Measurements from ENCODE around the gene ESF1. TPM values are rescaled to one million over a fixed set of nuclear protein-coding genes. Genes with fewer than 3 reads are reported as not detected.

ESF1 gene
- total RNA-seq, 1 experiment from 2014 or later = 36.9 TPM

DNA sequence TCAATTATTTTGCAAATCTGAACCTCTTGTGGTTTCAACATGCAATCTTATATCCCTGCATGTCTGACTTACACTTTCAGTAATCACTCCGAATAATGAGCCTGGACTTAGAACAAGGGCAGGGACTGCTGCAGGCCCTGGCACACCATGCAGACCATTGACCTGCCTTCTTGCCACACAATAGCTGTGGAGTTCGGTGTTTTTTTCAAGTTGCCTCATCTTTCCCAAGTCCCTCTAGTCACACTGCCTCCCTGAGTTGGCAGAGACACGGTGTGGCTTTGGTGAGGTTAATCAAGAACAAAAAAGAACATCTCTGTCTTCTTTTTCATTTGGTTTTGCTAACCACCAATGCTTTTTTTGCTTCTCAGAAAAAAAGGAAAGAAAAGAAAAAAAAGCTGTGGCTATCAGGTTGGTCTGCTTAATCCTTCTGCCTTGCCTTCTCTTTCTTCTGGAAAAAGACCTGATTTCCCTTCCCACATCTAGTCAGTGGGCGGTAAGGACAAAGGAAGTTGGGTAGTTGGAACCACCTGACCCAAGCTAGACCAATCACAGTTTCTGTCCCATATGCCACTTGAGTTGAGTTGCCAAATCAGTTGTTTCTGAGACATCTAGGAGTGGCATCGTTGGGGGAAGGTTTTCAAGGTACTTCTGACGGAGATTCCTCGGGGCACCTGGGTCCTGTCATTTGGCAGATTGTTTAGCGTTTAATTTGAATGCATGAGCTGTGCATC is 90.1 kb downstream of the ESF1 start:
- Histone ChIP-seq H2BK20ac (ENCODE audit: low read depth, low read length, poor library complexity, severe bottlenecking) (no peak overlapping the region), H3K4me2 (ENCODE audit: insufficient read depth, insufficient read length, low read length) (no peak overlapping the region), H3K9ac (ENCODE audit: extremely low read depth, insufficient read length, low read length) (no peak overlapping the region), H3K79me1 (ENCODE audit: insufficient read depth, low read depth, low read length, poor library complexity, severe bottlenecking) (no peaks in the 10 kb centered on the region), H3T11ph (ENCODE audit: low read length) (no peak overlapping the region), H2BK5ac (ENCODE audit: insufficient read length, low read length) (no peak overlapping the region), H2AFZ (ENCODE audit: low read length) (no peak overlapping the region), H3K18ac (ENCODE audit: insufficient read length, low read depth, low read length) (no peak overlapping the region), H3K23me2 (ENCODE audit: insufficient read length, low read depth, low read length, poor library complexity, severe bottlenecking) (no peaks in the 10 kb centered on the region), H2BK120ac (ENCODE audit: low read depth, low read length, poor library complexity, severe bottlenecking) (no peak overlapping the region), H2AK5ac (ENCODE audit: insufficient read length, low read length) (no peak overlapping the region), H3K4ac (ENCODE audit: low read depth, low read length) (no peak overlapping the region), H4K8ac (replicated peaks; ENCODE audit: insufficient read length, low read depth, low read length) (no peak overlapping the region), H3K27ac (ENCODE audit: insufficient read length, low read depth, low read length) (no peak overlapping the region), H2BK15ac (ENCODE audit: low read depth, low read length) (no peak overlapping the region), H3K56ac (ENCODE audit: insufficient read length, low read depth, low read length) (no peak overlapping the region), H3K27me3 (ENCODE audit: insufficient read depth, low read length) (no peaks in the 10 kb centered on the region), H3K23ac (ENCODE audit: insufficient read length, low read depth, low read length) (no peak overlapping the region), H2BK12ac (ENCODE audit: insufficient read length, low read depth, low read length) (no peak overlapping the region), H4K20me1 (ENCODE audit: control insufficient read depth, insufficient read depth, insufficient read length) (no peaks in the 10 kb centered on the region), H3K4me1 (ENCODE audit: insufficient read depth, low read length) (no peaks in the 10 kb centered on the region), H3K9me3 (ENCODE audit: control insufficient read depth, low read depth, low read length) (no peaks in the 10 kb centered on the region), H3K79me2 (ENCODE audit: insufficient read depth, low read length) (no peaks in the 10 kb centered on the region), H3K14ac (ENCODE audit: insufficient read depth, low read length) (no peak overlapping the region), H4K5ac (ENCODE audit: insufficient read length, low read depth, low read length) (no peak overlapping the region), H4K91ac (ENCODE audit: insufficient read length, low read depth, low read length) (no peak overlapping the region)
- no peaks in the 10 kb centered on the region for H3K4me1 Mint-ChIP-seq
- no peak for DNase-seq
- H3K4me3 Mint-ChIP-seq = no peak overlapping the region
- WGBS (ENCODE audit: extremely low coverage, insufficient read length, low lambda C conversion rate) = no CpG with 5 or more reads among the region's 8 CpGs
- no peaks in the 10 kb centered on the region for H3K27me3 Mint-ChIP-seq (ENCODE audit: low read depth)
- no peak overlapping the region; a peak in 1 of 7 replicates for H3K27ac Mint-ChIP-seq
- TF ChIP-seq, protein P1, sequence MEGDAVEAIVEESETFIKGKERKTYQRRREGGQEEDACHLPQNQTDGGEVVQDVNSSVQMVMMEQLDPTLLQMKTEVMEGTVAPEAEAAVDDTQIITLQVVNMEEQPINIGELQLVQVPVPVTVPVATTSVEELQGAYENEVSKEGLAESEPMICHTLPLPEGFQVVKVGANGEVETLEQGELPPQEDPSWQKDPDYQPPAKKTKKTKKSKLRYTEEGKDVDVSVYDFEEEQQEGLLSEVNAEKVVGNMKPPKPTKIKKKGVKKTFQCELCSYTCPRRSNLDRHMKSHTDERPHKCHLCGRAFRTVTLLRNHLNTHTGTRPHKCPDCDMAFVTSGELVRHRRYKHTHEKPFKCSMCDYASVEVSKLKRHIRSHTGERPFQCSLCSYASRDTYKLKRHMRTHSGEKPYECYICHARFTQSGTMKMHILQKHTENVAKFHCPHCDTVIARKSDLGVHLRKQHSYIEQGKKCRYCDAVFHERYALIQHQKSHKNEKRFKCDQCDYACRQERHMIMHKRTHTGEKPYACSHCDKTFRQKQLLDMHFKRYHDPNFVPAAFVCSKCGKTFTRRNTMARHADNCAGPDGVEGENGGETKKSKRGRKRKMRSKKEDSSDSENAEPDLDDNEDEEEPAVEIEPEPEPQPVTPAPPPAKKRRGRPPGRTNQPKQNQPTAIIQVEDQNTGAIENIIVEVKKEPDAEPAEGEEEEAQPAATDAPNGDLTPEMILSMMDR (conservative IDR thresholded peaks at IDR 0.05) = no peak
- H3K9me3 Mint-ChIP-seq = peaks cover 0 to 2% of the 10 kb centered on the region in 2 experiments; a peak in 1 of 5 replicates
- H3K36me3 Mint-ChIP-seq (ENCODE audit: insufficient read depth in 1 of 3, low read depth in 3 of 3) = no peaks in the 10 kb centered on the region; a peak in 1 of 7 replicates

Measured in H9 (cell line).